Activated effector memory CD4-positive, alpha-beta T cell treated with anti-CD3 and anti-CD28 coated beads, Interleukin-2, amount 50 U/mL, for 16 hours (primary cell): ENCODE measurements around the gene PAX7.

ENCODE experiments used
- DNase-seq: peaks from one replicate; pipeline ENCODE4 v3.0.0-alpha.2; 2020

Gene PAX7

DNA sequence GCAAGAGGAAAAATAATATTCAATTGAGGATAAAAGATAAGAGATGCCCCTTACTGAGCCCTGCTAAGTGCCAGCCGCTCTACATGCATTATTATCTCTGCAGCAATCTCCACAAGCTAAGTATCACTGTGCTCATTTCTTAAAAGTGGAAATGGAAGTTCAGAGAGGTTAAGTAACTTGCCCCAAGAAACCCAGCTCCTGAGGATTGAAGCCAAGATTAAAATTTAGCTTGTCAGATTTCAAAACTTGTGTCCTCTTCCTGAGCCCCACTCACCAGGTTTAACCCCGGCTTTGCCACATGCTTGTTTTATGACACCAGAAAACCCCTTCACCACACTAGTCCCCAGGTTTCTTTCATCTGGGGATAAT is 11.2 kb upstream of the PAX7 start:
- no peak for DNase-seq

DNA sequence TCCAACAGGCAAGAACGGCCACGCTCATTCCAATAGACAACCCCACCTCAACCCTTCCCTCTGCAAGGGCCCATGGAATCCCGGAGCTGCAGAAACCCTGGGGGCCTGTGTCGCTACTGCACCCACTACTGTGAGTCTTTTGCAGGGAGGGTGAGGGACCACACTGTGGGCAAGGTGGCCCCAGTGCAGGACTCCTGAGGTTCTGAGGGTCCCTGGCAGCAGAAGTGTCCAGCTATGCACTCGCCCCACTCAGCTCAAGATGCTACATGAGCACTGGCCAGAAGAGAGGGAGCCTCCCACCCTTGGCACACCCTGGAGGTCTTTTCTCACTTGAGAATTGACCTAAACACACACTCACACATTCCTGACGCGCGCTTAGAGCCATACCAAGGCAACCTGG is 2.1 kb upstream of the PAX7 start:
- DNase-seq: no peak

DNA sequence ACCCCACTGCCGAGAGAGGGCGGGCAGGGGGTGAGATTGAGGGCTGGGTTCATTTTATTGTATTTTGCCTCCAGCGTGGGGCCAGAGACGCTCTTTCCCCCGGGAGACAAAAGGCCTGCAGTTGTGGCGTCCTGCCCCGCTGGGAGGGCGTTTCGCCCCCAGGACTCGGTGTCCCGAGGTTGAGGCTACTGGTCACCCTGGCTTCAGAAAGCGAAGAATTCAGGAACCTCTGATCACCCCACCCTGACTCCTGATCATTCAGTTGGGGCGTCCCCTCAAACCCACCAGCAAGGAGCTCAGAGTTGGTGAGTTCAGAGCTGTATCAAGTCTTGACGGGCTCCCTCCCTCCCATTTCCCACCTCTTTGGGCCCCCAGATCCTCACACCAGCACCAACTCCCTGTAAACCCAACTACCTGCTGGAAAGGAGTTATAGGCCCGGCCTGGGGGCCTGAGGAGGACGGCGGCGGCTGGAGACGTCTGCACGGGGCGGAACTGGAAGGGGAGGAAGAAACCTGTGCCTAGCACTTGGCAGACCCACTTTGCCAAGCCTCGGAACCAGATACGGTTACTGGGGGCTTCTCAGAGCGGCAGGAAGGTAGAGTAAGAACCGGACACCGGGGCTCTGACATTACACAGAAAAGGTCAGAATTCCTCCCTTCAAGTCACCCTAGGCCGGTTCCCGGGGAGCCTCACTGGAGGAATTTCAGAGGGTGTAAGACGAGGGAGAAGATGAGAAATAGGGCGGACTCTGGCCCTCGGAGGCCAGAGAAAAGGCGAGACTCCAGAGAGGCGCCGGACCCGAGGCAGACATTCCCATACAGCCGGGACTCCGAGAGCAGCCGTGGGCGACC is 761 bp upstream of the PAX7 start:
- no peak for DNase-seq

DNA sequence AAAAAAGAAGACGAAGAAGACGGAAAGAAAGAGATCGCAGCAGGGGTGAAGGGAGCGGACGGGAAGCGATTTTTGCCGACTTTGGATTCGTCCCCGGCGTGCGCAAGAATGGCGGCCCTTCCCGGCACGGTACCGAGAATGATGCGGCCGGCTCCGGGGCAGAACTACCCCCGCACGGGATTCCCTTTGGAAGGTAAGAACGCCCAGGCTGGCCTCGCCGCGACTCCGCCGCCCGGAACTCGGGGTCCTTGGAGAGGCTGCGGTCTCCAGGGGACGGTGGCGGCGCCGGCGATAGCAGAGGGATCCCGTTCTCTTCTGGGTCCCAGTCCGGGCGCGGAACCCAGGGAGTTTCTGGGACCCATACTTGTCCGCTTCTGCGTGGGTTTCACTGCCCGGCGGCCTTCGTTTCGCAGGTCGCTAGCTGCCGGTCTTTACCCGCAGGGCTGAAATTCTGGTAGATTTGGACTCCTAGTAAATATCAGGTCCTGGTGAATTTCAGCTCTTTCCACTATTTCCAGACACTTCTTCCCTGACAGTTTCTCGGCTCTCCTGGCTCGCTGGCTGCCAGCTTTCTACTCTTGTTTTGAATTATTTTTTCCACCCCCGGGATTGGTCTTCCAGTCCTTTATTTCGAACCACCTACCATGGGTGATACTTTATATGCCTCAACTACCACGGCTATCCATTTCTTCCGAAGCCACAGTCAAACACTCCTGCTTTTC is 1.0 kb downstream of the PAX7 start:
- no peak for DNase-seq

DNA sequence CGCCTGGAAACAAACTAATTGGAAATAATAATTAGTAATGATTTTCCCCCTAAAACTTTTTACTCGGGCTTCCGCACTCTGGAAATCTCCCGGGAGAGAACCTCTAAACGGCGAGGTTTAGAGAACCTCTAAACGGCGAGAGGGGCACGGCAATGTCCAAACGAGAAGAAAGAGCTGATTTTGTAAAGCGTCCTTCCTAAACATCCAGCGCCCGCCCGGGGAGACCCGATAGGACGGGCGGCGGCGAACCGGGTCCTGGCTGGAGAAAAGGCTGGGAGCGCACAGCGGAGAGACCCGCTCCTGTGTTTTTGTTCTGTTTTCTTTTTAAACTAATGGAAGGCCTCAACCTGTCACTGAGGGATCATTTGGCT is 1.6 kb downstream of the PAX7 start:
- no peak for DNase-seq

DNA sequence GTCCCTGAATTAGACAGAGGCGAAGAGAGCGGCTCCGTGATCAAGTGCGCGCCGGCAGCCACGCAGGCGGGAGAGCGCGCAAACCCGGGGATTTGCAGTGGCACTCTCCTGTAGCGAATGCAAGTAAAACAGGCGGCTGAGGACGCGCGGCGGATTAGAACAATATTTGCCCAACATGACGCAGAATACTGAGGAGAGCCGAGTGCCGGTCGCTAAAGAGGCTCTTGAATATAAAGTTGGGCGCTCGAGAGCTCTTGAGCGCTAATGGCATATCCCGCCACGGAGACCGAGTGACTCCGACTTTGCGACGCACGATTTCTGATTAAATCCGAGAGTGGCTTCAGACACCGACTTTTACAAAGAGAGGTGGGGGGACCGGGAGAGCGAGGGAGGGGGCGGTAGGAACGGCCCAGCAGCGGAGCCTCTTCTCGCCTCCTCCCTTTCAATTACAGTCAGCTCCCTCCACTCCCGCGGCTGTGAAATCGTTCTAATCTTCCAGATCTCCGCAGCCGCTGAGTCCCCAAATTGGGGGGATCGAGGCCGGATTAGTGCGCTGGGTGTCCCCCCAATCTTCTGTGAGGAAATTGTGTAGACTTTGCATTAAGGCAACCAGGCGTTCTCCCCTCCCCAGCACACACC is 2.3 kb downstream of the PAX7 start:
- DNase-seq: no peak

DNA sequence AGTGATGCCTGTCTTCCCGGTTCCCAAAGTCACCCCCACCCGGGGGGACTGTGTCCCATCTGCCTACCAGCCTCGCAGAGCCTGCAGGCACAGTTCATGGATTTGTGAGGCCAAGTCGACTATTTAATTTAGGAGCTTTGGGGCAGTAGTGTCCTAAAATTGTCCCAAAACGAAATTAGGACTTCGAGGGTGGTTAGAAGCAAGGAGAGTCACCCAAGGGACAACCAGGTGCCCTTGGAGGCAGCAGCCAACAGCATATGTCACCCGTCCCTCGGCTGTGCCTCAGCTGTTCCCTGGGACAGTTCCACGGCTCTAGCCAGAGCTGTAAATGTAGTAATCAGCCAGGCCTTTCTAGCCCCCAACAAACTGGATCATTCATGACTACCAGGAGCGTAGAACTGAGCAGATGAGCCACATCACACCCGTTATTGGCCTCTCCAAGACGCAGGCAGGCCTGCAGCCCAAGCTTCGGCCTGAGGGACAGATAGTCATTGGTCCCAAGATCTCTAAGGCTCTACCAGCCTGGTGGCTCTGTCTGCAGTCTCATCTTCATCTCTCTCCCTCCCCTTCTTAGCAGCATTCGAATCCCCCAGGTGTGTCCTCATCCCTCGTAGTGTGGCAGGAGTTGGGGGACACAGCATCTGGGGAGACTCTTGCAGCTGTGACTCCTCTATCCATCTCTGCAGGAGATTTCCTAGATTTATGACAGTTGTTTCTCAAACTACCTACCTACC is 2.9 kb downstream of the PAX7 start:
- no peak for DNase-seq

DNA sequence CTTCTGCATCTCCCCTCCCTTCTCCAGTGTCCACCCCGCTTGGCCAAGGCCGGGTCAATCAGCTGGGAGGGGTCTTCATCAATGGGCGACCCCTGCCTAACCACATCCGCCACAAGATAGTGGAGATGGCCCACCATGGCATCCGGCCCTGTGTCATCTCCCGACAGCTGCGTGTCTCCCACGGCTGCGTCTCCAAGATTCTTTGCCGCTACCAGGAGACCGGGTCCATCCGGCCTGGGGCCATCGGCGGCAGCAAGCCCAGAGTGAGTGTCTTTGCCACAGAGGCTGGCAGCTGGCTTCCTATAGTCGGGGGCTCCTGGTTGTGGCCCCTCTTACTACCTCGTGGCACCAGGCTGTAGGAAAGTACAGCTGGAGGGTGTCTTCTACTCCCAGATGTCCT is 3.6 kb downstream of the PAX7 start:
- no peak for DNase-seq

DNA sequence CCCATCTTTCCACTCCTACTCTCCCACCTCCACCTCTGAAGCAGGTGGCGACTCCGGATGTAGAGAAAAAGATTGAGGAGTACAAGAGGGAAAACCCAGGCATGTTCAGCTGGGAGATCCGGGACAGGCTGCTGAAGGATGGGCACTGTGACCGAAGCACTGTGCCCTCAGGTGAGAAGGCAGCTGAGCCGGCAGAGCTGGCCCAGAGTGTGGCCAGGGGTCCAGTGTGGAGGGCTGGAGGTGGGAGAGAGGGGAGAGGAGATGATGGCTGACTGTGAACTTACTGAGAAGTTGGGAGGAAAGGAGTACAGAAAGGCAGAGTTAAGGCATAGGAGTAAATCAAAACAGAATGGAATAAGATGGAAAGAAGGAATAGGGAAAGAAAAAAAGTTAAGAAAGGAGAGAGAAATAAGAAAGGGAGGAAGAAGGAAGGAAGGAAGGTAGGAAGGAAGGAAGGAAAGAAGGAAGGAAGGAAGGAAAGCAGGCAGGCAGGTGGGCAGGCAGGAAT is 4.5 kb downstream of the PAX7 start:
- no peak for DNase-seq

DNA sequence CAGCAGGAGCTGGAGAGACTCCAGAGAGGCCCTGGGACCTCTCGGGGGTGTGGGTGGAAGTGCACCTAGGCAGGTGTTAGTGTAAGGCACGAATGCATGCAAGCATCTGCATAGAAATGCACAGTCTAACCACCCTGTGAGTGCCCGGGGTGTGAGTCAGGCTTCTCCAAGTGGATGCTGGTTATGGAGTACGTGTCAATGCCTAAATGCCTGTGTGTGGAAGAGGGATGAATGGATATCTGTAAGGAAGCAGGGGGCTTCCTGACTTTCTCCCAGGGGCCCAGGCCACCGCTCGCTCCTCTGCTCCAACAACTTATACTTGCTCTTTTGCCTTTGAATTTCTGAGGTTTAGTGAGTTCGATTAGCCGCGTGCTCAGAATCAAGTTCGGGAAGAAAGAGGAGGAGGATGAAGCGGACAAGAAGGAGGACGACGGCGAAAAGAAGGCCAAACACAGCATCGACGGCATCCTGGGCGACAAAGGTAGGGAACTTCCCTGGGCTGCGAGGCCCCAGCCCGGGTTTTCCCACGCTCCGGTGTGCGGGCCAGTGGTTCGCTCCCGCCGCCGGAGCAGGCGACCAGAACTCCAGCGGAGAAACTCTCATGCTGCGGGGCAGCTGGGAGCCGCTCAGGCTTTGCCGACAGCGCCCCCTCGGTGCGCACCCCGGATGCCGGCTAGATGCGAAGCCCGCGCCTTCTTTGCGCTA is 5.4 kb downstream of the PAX7 start:
- no peak for DNase-seq

DNA sequence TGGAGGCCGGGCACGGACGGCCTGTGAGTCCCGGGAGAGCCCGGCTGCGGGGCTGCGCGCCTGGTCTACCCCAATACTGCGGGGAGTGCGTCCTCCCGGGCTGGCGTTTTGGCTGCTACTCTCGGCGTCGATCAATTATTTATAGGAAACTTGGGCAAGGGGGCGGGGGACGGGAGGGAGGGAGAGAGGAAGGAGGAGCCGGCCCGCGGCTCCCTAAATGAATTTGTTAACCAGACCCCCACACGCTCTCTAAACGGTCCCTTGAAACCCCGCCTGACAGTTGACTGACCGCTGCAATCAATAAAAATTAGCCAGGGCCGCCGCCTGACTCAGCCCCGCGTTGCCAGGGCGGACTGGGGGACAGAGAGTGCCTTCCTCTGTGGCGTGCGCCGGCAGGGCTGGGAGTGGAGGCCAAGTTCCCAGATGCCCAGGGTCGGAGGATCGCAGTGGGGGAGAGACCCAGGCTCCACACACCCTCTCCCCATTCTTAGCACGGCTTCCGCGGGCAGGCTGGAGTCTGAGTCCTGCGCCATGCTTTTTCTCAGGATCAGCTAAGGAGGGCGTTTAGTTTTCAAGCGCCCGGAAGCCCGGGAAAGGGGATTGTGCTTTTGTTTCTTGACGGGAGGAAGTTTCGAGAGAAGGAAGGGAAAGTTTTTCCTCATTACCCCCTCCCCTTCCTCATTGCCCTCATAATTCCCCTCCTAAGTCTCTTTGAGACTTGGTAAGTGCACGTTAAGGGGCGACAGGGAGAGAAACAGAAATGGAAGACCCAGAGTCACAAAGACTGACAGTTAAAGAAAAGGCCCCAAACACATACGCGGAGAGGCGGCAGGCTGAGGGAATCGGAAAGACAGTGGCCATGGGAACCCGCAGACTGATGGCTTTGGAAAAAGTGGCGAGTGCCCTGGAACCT is 6.2 kb downstream of the PAX7 start:
- no peak for DNase-seq

DNA sequence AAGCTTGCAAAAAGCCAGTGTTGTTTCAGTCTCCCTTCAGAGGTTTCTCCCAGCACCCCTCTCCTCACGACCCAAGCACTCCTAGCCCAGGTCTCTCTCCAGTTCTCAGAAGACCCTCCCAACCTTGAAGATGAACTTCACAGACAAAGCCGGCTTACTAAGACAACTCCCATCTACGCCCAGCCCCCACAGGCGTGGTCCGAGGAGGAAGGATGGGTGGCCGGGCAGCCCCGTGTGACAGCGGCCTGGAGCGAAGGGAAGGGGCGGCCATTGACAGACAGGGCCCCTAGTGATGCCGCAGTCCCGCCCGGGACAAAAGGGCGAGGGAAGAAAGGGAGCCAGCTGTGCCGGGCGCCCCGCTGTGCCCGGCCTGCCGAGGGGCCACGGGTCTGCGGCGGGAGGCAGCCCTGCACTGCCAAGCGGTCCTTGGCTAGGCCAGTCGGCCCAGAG is 6.9 kb downstream of the PAX7 start:
- DNase-seq: no peak

DNA sequence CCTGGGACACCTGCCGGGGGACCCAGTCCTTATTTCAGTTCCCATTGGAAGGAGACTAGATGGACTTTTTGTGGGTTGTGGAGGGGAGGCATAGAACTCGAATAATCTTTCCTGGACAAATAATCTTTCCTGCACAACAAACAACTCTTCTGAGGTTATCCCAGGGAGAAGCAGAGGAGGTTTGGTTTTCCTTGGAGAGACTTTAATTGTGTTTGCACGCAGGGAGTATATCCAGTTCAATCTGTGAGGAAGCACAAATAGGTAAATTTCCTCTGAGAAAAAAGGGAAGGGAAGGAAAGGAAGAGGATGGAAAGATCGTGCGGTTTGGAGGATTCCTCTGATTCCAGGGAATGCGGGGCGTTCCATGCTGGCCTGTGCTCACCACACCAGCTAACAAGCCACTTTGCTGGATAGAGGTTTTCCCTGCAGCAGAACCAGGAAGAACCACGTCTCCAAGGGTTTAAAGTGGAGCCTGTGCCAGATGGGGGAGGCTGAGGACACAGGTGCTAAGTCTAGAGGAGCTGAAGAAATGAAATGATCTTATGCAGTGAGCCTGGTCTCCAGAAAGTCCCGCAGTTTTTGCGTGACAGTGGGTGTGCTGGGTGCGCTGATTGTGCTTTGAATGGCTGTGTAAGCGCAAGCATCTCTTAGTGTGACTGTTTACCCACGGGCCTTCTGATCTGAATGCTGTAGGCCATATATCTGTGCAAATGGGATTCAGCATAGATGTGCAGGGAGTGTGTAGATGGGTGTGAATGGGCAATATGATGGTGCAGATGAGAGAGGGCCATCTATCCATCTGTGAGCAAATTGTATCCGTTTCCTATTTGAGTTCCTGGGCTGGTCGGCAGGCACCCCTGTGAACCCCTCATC is 7.6 kb downstream of the PAX7 start:
- no peak for DNase-seq

DNA sequence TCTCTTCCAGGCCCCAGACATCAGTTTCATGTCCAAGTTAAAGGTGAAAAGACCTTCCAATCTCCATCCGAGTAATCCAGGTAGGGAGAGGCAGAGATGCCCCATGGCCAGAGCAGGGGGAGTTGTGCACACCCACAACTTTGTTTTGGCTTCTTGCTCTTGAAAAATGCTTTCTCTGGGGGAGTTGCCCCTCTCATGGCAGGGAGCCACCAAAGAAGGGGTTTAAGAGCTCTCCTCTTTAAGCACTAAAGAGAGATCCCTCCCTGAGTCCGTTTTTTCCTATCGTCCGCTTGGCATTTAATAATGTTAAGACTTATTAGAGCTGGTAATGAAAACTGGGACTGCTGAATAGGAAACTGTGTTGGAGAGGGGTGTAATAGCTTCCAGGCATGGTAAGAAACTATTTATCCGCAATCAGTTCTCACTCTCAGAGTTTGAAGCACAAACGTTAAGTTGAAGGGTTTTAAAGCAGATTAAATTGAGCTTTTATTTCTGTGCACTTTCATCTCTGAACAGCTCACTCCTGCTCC is 8.3 kb downstream of the PAX7 start:
- no peak for DNase-seq

DNA sequence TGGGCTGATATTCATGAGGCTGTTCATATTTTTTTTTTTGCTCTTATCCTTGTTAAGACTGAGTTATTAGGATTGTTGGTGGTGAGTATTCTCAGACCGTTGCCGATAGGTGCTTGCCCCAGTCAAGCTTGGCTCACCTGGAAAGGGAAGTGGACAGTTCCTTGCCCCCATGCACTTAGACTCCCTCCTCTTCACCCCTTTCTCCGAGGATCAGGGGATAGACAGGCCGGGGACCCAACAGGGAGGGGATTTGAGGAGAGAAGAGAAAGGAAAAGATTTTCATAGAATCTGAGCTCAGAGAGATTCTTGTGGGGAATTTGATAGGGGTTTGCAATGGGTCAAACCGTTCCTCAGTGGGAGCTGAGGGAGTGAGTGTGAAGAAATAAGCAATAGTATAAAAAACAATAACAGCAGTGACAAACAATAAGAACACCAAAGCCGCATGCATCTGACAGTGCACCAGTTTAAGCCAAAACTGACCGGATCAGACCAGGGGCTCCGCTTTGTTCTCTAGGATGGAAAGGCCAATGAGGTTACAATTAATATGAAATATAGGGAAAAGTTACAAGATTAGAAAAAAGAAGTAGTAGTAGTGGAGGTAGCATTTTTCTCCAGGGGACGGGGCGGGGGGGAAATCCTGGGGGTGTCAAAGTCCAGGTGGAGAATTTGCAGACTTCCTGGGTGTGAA is 8.9 kb downstream of the PAX7 start:
- no peak for DNase-seq

DNA sequence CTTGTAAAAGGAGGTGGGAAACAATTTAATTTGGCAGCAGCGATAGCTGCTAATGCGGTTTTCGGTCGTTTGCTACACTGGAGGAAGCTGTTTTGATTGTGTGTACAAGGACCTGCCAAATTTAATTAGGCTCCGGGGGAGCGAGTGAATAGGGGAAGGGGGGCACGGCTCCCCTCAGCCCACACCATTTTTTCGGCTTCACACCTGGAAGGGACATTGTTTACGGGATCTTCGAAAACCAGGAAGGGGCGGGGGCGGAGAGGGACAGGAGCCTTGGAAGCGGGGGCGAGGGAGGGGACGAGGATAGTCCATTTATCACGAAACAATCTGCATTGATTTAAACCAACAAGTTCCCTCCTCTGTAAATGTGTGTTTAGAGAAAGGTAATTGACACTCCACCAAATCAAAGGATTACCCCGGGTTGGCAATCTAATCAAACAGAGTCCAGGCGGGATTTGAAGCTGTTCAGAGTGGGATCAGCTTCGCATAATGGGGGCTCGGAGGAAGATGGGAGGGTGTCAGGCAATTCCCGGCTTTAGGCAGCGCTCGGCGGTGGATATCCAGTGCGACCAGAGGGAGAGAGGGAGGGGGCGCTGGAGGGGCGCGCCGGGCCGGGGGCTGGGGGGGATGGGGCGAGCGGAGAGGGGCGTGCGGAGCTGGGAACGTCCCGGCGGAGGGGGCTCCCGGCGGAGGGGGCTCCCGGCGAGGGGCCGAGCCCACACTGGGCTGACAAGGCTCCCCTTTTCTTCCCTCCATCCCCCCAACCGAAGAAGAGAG is 9.8 kb downstream of the PAX7 start:
- no peak for DNase-seq

DNA sequence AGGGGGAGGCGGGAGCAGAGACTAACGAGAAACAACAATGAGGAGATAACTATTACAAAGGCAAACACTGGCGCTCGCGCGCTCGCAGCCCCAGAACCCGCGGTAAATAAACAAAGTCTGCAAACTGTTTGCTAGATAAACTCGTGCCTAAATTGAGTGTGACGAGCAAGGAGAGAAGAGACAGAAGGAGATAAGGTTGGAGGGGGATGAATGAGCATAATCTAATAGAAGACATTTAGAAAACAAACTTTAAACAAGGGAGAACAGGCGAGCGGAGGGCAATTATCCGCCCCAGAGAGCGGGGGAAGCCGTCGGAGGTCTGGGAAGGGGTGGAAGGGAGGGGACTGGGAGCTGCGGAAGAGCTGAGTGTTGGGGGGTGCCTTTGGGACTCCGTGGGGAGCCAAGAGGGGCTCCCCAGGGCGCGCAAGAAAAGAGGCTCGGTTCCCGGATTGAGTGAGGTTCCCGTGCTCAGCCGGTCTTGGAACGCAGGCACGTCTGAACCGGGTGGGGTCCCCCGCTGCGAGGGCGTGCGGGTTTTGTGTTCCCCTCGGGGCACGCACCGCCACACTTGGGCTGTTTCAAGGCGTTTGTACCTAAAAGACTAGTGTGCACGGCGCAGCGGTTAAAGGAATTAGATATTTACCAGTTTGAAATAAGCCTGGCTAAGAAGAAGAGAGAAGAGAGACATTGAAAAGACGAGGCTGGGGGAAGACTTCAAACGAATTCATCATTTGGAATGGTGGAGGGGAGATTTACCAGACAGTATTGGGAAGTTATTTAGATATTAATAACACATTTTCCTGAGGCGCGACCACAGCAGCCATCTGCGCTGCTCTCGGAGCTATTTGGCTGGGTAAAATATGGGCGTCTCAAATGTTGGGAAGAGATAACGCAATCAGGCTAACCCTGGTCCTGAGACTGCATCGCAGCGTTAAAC is 10.6 kb downstream of the PAX7 start:
- DNase-seq: no peak
